Transverse colon (tissue), 4 donors: Measurements from ENCODE around the gene TOMM40L. TPM values are rescaled to one million over a fixed set of nuclear protein-coding genes. Genes with fewer than 3 reads are reported as not detected.

ENCODE experiments used
- DNase-seq: peaks from one replicate; pipeline ENCODE4 v3.0.0-alpha.2; 2019
- H3K27ac ChIP-seq, 4 donors: fragments of 200-600 bp; sonication (generic); 2 replicates each; pipeline ENCODE4 v1.5.1; 2016 to 2018; ENCODE audit warnings: inconsistent platforms in 4 of 4
- H3K27me3 ChIP-seq: fragments of 200-600 bp; sonication (generic); 2 replicates; pipeline ENCODE4 v1.5.1; 2017; ENCODE audit warnings: inconsistent platforms
- H3K36me3 ChIP-seq, 4 donors: fragments of 200-600 bp; sonication (generic); 2 replicates each; pipeline ENCODE4 v1.5.1; 2017 to 2019; ENCODE audit warnings: inconsistent platforms in 4 of 4
- H3K4me1 ChIP-seq, 4 donors: fragments of 200-600 bp; sonication (generic); 2 replicates each; pipeline ENCODE4 v1.5.1; 2017 to 2020; ENCODE audit warnings: inconsistent platforms in 4 of 4
- H3K4me3 ChIP-seq, 4 donors: fragments of 200-600 bp; sonication (generic); 1 replicate in 1 of 4; 2 replicates in 3 of 4; pipeline versions ENCODE4 v1.5.1 to v1.6.1; 2017 to 2019; ENCODE audit warnings: inconsistent platforms in 4 of 4
- H3K9me3 ChIP-seq, 2 donors: fragments of 200-600 bp; sonication (generic); 2 replicates each; pipeline ENCODE4 v1.5.1; 2017 to 2019; ENCODE audit warnings: inconsistent platforms in 2 of 2
- CTCF ChIP-seq, 5 experiments: fragments of 200-600 bp in 3 of 5; fragments of 450-650 bp in 2 of 5; sonication (generic) in 3 of 5; IDR thresholded peaks; 1 replicate in 2 of 5; 2 replicates in 3 of 5; pipeline ENCODE4 v1.5.1; 2016 to 2017; ENCODE audit warnings: antibody characterized with exemption in 5 of 5, inconsistent platforms in 3 of 5, mild to moderate bottlenecking in 2 of 5, moderate library complexity in 1 of 5
- EP300 ChIP-seq: sonication (generic); formaldehyde crosslinking; IDR thresholded peaks from one replicate; pipeline ENCODE4 v1.6.1; 2017; ENCODE audit warnings: antibody characterized with exemption, low read depth
- POLR2A ChIP-seq: fragments of 450-650 bp; IDR thresholded peaks from one replicate; pipeline ENCODE4 v1.6.1; 2016; ENCODE audit warnings: antibody characterized with exemption, mild to moderate bottlenecking, moderate library complexity
- POLR2AphosphoS5 ChIP-seq, 3 donors: sonication (generic); formaldehyde crosslinking; IDR thresholded peaks; one replicate each; pipeline ENCODE4 v1.6.1; 2016; ENCODE audit warnings: antibody characterized with exemption in 3 of 3
- WGBS, 2 donors: methylation state at CpG; one replicate each; pipeline ENCODE4 v1.1.5; 2018; ENCODE audit warnings: low coverage in 1 of 2; 5-methylcytosine and 5-hydroxymethylcytosine counted together
- in situ Hi-C, 4 donors: fragments of 200-750 bp; cut with MboI; loops; one replicate each; pipeline versions ENCODE4 v1.15.0 to v1.15.1; 2017; ENCODE audit warnings: low sequenced_read_pairs in 3 of 4, low pct_ligation_motif_present in 1 of 4, low pct_unique_long_range_greater_than_20kb in 1 of 4
- intact Hi-C: fragments of 100-400 bp; cut with DNase I; formaldehyde crosslinking; loops from one replicate; pipeline ENCODE4 v1.15.1; 2023; ENCODE audit warnings: low total_unique reads
- total RNA-seq, 4 donors: library from RNA; depleted of rRNA; stranded (reverse); fragments of >200 nt; gene quantifications; one replicate each; pipeline ENCODE4 v1.1.0, GENCODE V29; 2016

Gene TOMM40L
- total RNA-seq, 4 donors from 2014 or later, result 5.8 to 21.4 (median 12.6) TPM

- peak overlapping the region; percentile 90 to 98 (median 94) for H3K27ac ChIP-seq
- H3K27me3 ChIP-seq, result no peaks in the 10 kb centered on the region
- peaks cover 34 to 57% (median 43%) of the 10 kb centered on the region in 4 donors for H3K4me1 ChIP-seq
- H3K36me3 ChIP-seq, result peaks cover 0 to under 1% (median 0%) of the 10 kb centered on the region in 4 donors
- in situ Hi-C loops (no loop called here), intact Hi-C loops (no loop called here)
- no peak for TF ChIP-seq EP300
- no peak for TF ChIP-seq POLR2AphosphoS5 (IDR thresholded peaks at IDR 0.05)
- TF ChIP-seq POLR2A, result no peak
- TF ChIP-seq CTCF (IDR thresholded peaks at IDR 0.05), result no peak
- DNase-seq, result no peak
- H3K4me3 ChIP-seq, result peak overlapping the region in 3 of 4 donors; percentile 3 to 37 (median 22)
- no peaks in the 10 kb centered on the region for H3K9me3 ChIP-seq
- WGBS, 2 donors, result 37% methylated on average over 6 of the region's 20 CpGs; no CpG with 5 or more reads in 1 of the 2 donors
Measured at GRCh38 chr1:161198194-161198896, 27.5 kb upstream of the TOMM40L start.

GRCh38 chr1:161198897-161199431 is 26.9 kb upstream of the TOMM40L start, which contains the start of gene ADAMTS4:
Gene ADAMTS4 (minus strand): TSS chr1:161199054. CDS start chr1:161198627, 427 bp downstream.
- in situ Hi-C loops, result no loop called here
- Histone ChIP-seq H3K9me3 (no peaks in the 10 kb centered on the region), H3K27me3 (no peaks in the 10 kb centered on the region), H3K4me1 (peaks cover 40 to 63% (median 48%) of the 10 kb centered on the region in 4 donors), H3K27ac (peak within 1 kb of the TSS; percentile 90 to 98 (median 94)), H3K36me3 (peaks cover 0 to 7% (median 0%) of the 10 kb centered on the region in 4 donors), H3K4me3 (peak within 1 kb of the TSS in 3 of 4 donors; percentile 3 to 37 (median 22))
- no peak for TF ChIP-seq CTCF (IDR thresholded peaks at IDR 0.05)
- peak; percentile 57 to 84 (median 65) for TF ChIP-seq POLR2AphosphoS5 (IDR thresholded peaks at IDR 0.05)
- TF ChIP-seq POLR2A, result peak; percentile 57
- TF ChIP-seq EP300, result no peak
- WGBS, 2 donors, result 48 to 72% methylated on average over 3 to 11 of the region's 11 CpGs
- intact Hi-C loops, result no loop called here
- peak; percentile 54 for DNase-seq

GRCh38 chr1:161199506-161200139 is 26.2 kb upstream of the TOMM40L start:
- intact Hi-C loops, result no loop called here
- Histone ChIP-seq H3K27ac (peak overlapping the region; percentile 90 to 98 (median 94)), H3K4me3 (no peak overlapping the region), H3K9me3 (no peaks in the 10 kb centered on the region), H3K27me3 (no peaks in the 10 kb centered on the region), H3K36me3 (peaks cover 0 to 13% (median 0%) of the 10 kb centered on the region in 4 donors), H3K4me1 (peaks cover 43 to 70% (median 51%) of the 10 kb centered on the region in 4 donors)
- no peak for TF ChIP-seq CTCF (IDR thresholded peaks at IDR 0.05)
- no peak for TF ChIP-seq POLR2AphosphoS5 (IDR thresholded peaks at IDR 0.05)
- TF ChIP-seq EP300, result no peak
- no peak for TF ChIP-seq POLR2A
- no peak for DNase-seq
- in situ Hi-C loops, result loop anchor here in 1 of 4 donors (25.0 kb wide), 1 partner anchor 188 kb away; no protein-coding TSS in a partner anchor
- 0 to 60% methylated on average over 1 to 5 of the region's 5 CpGs for WGBS, 2 donors
